ENCODE data around the gene MRPL40.

The MRPL40 gene

DNA sequence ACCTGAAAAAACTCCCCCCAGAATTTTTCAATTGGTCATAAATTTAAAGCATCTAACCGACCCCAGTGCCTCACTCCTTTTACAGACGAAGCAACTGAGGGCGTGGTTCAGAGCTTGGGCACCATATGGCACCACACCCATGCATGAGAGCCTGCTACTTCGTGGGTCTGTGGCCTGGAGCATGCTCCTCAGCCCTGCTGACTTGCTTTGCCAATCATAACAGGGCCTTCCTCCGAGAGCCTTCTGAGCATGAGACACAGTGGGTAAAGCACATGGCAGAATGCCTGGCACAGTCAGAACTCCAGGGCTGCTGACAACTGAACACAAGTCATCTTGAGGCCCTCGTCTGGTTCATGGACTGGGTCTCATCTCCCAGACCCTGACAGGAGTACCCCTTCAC, 34.1 kb upstream of the MRPL40 start:
- TF ChIP-seq JUND (IDR thresholded peaks at IDR 0.05; ENCODE audit: low read depth): no peak
- in situ Hi-C loops (cut with HindIII; ENCODE audit: low pct_unique_long_range_greater_than_20kb, low sequenced_read_pairs): no loop called here
- no peak for DNase-seq (ENCODE audit: low read depth in 1 of 2, low spot score in 1 of 2)

DNA sequence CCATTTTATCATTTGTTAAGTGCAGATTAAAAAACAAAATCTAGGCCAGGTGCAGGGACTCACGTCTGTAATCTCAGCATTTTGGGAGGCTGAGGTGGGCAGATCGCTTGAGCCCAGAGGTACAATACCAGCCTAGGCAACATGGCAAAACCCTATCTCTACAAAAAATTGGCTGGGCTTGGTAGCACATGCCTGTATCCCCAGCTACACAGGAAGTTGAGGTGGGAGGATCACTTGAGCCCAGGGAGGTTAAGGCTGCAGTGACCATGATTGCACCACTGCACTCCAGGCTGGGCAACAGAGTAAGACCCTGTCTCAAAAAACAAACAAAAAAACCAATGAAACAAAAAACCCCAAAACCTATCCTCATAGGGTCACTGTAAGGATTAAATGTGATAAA, 33.7 kb upstream of the MRPL40 start:
- in situ Hi-C loops (cut with HindIII; ENCODE audit: low pct_unique_long_range_greater_than_20kb, low sequenced_read_pairs): no loop called here

DNA sequence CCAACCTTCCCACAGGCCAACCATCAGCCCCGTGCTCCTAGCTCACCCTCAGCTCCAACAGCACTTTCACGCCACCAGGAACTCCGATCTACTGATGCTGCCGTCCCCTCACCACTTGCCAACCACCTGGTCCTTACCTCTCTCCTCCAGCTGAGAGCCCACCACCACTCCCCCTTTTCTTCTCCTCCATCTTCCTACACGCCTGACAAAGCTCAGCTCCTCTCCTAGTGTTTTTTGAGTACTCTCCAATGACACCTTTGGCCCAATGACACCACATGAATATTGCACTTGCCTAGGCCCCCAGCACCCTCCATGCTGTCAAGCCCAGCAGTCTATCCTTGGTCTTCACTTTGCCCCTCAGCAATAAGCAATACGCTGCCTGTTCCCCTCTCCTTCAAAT, 31.5 kb upstream of the MRPL40 start:
- no peak for TF ChIP-seq JUND (IDR thresholded peaks at IDR 0.05; ENCODE audit: low read depth)
- in situ Hi-C loops (cut with HindIII; ENCODE audit: low pct_unique_long_range_greater_than_20kb, low sequenced_read_pairs): no loop called here
- DNase-seq (ENCODE audit: low read depth in 1 of 2, low spot score in 1 of 2): no peak

More for the DNA sequence above, 33.7 kb upstream of the MRPL40 start:
- no peak for DNase-seq (ENCODE audit: low read depth in 1 of 2, low spot score in 1 of 2)
- no peak for TF ChIP-seq JUND (IDR thresholded peaks at IDR 0.05; ENCODE audit: low read depth)

DNA sequence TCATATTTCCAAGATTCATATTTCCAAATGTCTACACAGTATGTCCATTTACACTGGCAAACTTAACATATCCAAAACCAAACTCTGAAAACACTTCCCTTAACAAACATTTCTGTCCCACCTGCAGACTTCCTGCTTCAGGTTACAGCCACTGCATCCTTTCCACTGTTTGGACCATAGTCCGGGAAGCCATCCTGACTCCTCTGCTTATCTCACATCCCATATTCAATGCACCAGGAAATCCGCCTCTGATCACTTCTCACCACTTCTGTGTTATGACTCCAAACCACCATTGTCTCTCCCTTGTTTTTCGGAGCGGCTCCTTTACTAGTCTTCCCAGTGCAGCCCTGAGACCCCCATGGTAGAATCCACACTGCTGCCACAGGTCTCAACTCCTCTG, 30.9 kb upstream of the MRPL40 start:
- in situ Hi-C loops (cut with HindIII; ENCODE audit: low pct_unique_long_range_greater_than_20kb, low sequenced_read_pairs): no loop called here
- DNase-seq (ENCODE audit: low read depth in 1 of 2, low spot score in 1 of 2): no peak
- no peak for TF ChIP-seq JUND (IDR thresholded peaks at IDR 0.05; ENCODE audit: low read depth)

DNA sequence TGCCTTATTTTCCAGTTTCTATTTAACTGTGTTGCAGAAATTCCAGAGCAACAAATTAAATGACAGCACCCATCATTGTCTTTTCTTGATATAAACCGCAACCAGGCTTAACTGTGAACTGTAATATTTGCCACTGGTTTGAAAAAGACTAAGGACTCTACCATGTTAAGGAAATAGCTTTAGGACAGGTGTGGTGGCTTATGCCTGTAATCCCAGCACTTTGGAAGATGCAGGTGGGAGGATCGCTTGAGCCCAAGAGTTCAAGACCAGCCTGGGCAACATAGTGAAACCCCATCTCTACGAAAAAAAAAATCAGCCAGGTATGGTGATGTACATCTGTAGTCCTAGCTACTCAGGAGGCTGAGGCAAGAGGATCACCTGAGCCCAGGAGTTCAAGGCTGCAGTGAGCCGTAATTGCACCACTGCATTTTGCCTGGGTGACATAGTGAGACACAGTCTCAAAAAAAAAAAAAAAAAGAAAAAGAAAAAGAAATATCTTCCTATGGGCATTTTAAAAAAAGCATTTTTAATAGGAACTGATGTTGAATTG, 29.6 kb upstream of the MRPL40 start:
- DNase-seq (ENCODE audit: low read depth in 1 of 2, low spot score in 1 of 2): no peak
- in situ Hi-C loops (cut with HindIII; ENCODE audit: low pct_unique_long_range_greater_than_20kb, low sequenced_read_pairs): no loop called here
- TF ChIP-seq JUND (IDR thresholded peaks at IDR 0.05; ENCODE audit: low read depth): no peak

DNA sequence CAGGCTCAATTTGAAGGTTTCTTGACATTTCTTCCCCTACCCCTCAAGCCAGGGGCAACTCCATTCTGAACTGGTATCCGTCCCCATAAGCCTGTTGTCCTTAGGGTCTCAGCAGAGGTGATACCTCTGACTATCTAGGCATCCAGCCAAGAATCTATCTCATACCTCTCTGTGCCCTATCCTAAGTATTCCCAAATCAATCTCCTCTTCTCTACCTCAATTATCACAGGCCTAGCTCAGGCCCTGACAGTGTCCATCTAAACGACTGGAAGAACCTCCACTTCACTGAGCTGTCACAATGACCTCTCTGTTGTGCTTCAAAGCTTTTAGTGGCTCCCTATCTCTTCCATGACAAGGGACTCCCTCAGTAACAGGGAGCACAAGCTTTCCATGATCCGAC, 27.7 kb upstream of the MRPL40 start:
- no peak for DNase-seq (ENCODE audit: low read depth in 1 of 2, low spot score in 1 of 2)
- TF ChIP-seq JUND (IDR thresholded peaks at IDR 0.05; ENCODE audit: low read depth): no peak
- in situ Hi-C loops (cut with HindIII; ENCODE audit: low pct_unique_long_range_greater_than_20kb, low sequenced_read_pairs): no loop called here

DNA sequence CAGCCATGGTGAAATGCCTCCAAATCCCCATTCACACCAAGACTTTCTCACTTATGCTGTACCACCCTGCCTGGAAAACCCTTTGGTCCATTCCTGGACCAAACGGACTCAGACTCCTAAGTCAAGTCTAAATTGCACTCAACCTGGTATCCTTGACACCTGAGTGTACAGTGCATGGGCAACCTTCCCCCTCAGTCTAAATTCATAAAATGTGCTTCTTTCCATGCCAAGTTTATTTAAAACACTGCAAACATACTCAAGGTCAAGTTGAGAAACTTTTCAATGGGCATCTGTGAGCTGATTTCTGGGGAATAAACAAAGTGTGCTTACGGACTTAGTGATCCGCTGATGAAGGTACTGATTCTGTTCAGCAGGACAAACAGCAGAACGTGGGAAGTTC, 27.2 kb upstream of the MRPL40 start:
- no peak for TF ChIP-seq JUND (IDR thresholded peaks at IDR 0.05; ENCODE audit: low read depth)
- no peak for DNase-seq (ENCODE audit: low read depth in 1 of 2, low spot score in 1 of 2)
- in situ Hi-C loops (cut with HindIII; ENCODE audit: low pct_unique_long_range_greater_than_20kb, low sequenced_read_pairs): no loop called here

DNA sequence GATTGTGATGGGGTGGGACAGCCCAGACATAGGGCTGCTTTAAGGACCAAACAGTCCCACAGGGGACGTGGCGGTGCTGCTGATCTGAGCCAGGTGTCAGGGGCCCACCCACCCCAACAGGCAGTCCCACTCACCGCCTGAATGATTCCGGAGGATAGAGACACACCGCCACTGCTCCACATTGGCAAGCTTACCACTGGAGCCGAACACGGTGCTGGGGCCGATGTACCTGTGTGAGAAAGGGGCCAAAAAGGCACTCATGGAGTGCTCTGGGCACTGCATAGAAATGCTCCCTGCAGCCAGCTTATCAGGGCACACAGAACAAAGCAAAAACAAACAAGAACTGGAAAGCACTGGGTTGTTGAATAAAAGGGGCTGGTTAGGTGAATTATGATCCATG, 26.7 kb upstream of the MRPL40 start:
- DNase-seq (ENCODE audit: low read depth in 1 of 2, low spot score in 1 of 2): no peak
- in situ Hi-C loops (cut with HindIII; ENCODE audit: low pct_unique_long_range_greater_than_20kb, low sequenced_read_pairs): no loop called here
- no peak for TF ChIP-seq JUND (IDR thresholded peaks at IDR 0.05; ENCODE audit: low read depth)

DNA sequence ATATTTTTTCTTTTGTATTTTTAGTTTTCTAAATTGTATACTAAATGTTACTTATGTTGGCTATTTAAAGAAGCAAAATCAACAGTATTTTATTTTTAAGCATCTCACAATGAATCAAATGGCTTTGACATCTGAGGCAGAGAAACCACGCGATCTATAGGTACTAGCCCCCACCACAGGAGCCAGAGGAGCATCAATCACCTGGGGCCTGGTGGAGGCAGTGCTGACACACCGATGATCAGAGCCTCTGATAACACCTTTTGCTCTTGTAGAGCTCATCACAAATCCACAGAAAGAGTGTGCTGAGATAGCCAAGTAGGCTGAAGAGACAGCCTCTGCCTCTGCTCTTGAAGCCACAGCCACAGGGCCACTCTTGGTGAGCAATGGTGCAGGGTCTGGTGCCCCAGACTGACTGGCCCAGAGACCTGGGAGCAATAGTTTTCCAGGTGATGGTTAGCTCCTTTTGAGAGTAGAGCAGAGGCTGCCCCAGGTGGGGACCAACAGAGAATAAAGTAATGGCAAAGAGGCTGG, 26.0 kb upstream of the MRPL40 start:
- no peak for TF ChIP-seq JUND (IDR thresholded peaks at IDR 0.05; ENCODE audit: low read depth)
- no peak for DNase-seq (ENCODE audit: low read depth in 1 of 2, low spot score in 1 of 2)
- in situ Hi-C loops (cut with HindIII; ENCODE audit: low pct_unique_long_range_greater_than_20kb, low sequenced_read_pairs): no loop called here

DNA sequence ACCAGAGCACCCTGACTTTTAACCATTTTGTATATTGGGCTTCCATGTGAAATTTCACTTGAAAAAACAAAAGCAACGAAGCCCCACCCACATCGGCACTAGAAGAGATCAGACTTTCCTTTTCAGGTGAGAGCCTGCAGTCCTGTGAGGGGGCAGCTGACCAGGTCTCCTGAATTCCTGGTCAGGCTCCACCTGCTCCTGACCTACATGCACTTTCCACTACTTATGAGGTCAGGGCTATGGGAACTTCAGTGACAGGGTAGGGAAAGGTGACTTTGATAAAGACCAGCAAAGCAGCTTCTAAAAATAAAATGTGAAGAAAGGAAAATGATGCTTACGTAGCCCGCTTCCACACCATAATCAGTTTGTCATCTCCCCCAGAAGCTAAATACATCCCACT, 25.5 kb upstream of the MRPL40 start:
- in situ Hi-C loops (cut with HindIII; ENCODE audit: low pct_unique_long_range_greater_than_20kb, low sequenced_read_pairs): no loop called here
- no peak for DNase-seq (ENCODE audit: low read depth in 1 of 2, low spot score in 1 of 2)
- no peak for TF ChIP-seq JUND (IDR thresholded peaks at IDR 0.05; ENCODE audit: low read depth)

DNA sequence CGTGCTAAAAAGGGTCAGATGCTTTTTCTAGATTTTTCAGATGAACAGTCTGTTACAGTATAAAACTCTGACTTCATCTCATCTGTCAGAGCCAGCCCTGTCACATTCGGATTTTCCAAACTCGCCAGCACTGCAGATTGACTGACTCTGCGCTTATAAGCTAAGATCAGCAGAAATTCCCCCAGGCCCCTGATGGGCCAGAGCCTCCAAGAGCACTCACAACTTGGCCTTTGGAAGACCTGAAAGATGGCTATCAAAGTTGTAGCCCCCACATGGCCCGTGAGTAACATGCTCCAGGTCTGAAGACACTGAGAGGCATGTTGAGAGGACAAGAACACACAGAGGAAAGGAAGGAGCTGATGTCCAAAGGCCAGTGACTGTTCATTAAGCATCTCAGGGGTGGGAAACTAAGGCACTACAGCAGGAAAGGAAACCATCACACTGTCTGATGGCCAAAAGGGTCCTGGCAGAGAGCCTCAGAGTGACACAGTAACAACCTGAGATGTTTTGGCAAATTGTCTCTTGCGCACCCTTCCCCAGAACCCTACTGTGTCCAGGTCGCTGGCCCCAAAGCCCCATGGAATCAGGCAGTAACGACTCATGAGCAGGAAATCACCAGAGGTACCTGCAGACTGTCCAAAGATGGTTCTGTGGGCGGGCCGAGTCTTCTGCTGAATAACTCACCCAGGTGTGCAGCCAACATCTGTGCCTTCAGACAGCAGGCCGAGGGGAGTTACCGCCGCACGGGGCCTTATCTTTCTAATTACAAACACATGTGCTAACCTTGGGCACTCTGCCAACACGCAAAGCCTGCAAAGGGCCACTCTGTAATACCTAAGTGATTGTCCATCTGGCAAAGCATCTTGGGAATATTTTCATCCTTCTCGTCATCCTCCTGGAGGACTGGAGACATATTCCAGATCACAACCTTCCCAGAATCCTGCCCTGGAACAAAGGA, 24.4 kb upstream of the MRPL40 start:
- DNase-seq (ENCODE audit: low read depth in 1 of 2, low spot score in 1 of 2): no peak
- in situ Hi-C loops (cut with HindIII; ENCODE audit: low pct_unique_long_range_greater_than_20kb, low sequenced_read_pairs): no loop called here
- TF ChIP-seq JUND (IDR thresholded peaks at IDR 0.05; ENCODE audit: low read depth): no peak

DNA sequence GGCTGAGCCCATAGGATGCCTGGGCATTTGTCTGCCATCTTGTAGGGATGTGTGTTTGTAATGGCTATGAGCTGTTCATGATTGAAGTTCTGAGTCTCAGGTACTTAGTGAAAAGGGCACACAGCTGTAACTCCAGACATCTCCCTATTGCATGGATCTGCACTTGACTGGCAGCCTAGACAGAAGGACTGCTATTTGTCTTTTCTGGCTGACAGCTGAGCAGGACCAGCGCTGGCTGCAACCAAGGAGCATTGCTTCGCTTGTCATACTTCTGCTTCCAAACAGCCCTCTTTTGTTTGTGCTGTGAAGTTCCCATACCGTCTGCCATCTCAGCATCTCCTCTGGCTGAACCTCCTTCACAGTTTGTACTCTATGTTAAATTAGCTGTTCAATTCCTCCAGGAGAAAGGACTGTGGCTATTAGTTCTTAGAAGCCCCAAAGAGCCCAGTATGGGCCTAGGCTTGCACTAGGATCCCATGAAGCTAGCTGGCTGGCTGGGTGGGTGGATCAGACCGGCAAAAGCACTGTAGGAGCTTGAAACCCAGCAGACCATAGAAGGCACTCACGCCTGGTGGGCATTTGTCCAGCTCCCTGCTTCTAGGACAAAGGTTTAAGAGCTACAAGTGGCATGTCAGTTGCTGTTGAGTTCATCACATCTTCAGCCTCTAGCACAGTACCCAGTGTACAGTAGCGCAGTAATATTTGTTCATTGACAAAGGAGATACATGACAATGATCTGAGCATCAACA, 21.2 kb upstream of the MRPL40 start:
- DNase-seq (ENCODE audit: low read depth in 1 of 2, low spot score in 1 of 2): no peak
- TF ChIP-seq JUND (IDR thresholded peaks at IDR 0.05; ENCODE audit: low read depth): no peak
- in situ Hi-C loops (cut with HindIII; ENCODE audit: low pct_unique_long_range_greater_than_20kb, low sequenced_read_pairs): no loop called here

DNA sequence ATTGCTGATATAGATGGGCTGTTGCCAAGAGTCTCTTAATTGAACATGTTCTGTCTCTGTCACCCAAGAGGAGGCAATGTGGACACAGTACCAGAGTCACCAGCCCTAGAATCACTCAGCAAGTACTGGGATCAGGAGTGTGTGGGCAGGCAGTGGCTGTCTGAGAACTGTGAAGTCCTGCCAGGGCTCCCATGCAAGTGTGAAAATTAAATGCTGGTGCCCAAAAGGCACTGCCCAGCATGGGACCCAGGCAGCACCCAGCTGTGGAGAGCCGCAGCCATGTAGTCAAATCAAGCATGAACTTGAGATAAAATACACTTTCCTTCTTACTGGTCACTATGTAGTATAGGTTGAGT, 20.7 kb upstream of the MRPL40 start:
- TF ChIP-seq JUND (IDR thresholded peaks at IDR 0.05; ENCODE audit: low read depth): no peak
- in situ Hi-C loops (cut with HindIII; ENCODE audit: low pct_unique_long_range_greater_than_20kb, low sequenced_read_pairs): no loop called here
- DNase-seq (ENCODE audit: low read depth in 1 of 2, low spot score in 1 of 2): no peak

Measured in T47D (cell line).